ENCODE results near the gene TMEM245.

DNA sequence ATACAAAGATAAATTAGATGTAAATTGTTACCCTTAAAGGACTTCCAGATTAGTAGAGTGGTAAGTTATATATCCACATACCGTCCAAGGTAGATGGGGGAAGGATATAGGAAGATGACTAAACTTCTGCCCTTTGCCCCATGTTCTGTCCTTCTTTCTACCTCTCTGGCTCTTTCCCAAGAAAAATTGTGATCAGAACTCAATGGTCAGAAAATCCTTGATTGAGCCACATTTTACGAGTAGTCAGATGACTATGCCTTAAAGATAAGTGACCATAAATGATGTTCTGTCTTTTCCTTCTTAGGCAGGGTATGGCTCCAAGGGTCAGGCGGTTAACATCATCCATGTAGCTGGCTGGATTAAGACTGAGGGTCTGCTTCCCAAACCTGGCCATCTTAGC is 42.9 kb upstream of the TMEM245 start:
- TF ChIP-seq, protein P1, sequence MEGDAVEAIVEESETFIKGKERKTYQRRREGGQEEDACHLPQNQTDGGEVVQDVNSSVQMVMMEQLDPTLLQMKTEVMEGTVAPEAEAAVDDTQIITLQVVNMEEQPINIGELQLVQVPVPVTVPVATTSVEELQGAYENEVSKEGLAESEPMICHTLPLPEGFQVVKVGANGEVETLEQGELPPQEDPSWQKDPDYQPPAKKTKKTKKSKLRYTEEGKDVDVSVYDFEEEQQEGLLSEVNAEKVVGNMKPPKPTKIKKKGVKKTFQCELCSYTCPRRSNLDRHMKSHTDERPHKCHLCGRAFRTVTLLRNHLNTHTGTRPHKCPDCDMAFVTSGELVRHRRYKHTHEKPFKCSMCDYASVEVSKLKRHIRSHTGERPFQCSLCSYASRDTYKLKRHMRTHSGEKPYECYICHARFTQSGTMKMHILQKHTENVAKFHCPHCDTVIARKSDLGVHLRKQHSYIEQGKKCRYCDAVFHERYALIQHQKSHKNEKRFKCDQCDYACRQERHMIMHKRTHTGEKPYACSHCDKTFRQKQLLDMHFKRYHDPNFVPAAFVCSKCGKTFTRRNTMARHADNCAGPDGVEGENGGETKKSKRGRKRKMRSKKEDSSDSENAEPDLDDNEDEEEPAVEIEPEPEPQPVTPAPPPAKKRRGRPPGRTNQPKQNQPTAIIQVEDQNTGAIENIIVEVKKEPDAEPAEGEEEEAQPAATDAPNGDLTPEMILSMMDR (IDR thresholded peaks at IDR 0.05) = no peak
- TF ChIP-seq POLR2A (IDR thresholded peaks at IDR 0.05) = no peak
